T-cell (primary cell): ENCODE results near the gene TAC3. TPM values are rescaled to one million over a fixed set of nuclear protein-coding genes. Genes with fewer than 3 reads are reported as not detected.
"Not testable (repeated sequence)": the region's sequence is repeated elsewhere in the genome, so short reads cannot be mapped to it uniquely, and the experiment has no call there.

Source experiments
- ATAC-seq, 4 experiments: fragments of 200-7000 bp in 3 of 4; fragments of 150-1000 bp in 1 of 4; cut with Tn5 transposase; replicated peaks in 1 of 4; 1 replicate in 3 of 4; 2 replicates in 1 of 4; pipeline ENCODE4 v1.10.0; 2021; ENCODE audit warnings: moderate library complexity in 3 of 4, mild to moderate bottlenecking in 2 of 4, moderate number of reproducible peaks in 1 of 4
- CTCF ChIA-PET, 2 donors: fragments of 300-600 bp; sonication (Branson Sonifier 250); formaldehyde crosslinking; loops; one replicate each; lab custom pipeline; 2022; ENCODE audit warnings: antibody characterized with exemption in 2 of 2; lab: Charles Lee
- POLR2A ChIA-PET, 2 donors: fragments of 300-600 bp; sonication (Branson Sonifier 250); formaldehyde crosslinking; loops; one replicate each; lab custom pipeline; 2022; ENCODE audit warnings: antibody characterized with exemption in 2 of 2; lab: Charles Lee
- DNase-seq, 35 experiments: peaks; one replicate each; pipeline versions ENCODE4 v3.0.0 to v3.0.0-alpha.2; 2013 to 2023
- H3K27ac ChIP-seq: one replicate; pipeline ENCODE4 v1.5.1; 2013; ENCODE audit warnings: low read length
- H3K27me3 ChIP-seq, 2 experiments: replicated peaks in 1 of 2; 1 replicate in 1 of 2; 2 replicates in 1 of 2; pipeline versions ENCODE4 v1.6.1 to v1.7.0; 2013; ENCODE audit warnings: low read length in 1 of 2, mixed read lengths in 1 of 2; ENCODE audit not compliant: control insufficient read depth in 2 of 2, insufficient read depth in 2 of 2; ENCODE audit errors: extremely low read depth in 1 of 2
- H3K36me3 ChIP-seq, 2 donors: 1 replicate in 1 of 2; 2 replicates in 1 of 2; pipeline versions ENCODE4 v1.6.1 to v1.7.0; 2013; ENCODE audit warnings: low read length in 1 of 2; ENCODE audit not compliant: control insufficient read depth in 2 of 2, insufficient read depth in 1 of 2; ENCODE audit errors: extremely low read depth in 1 of 2
- H3K4me1 ChIP-seq, 2 experiments: 1 replicate in 1 of 2; 2 replicates in 1 of 2; pipeline versions ENCODE4 v1.6.1 to v1.7.0; 2013; ENCODE audit warnings: low read length in 2 of 2, mixed read lengths in 1 of 2; ENCODE audit not compliant: insufficient read depth in 2 of 2, control insufficient read depth in 1 of 2; ENCODE audit errors: extremely low read depth in 1 of 2
- H3K4me3 ChIP-seq, 2 donors: 1 replicate in 1 of 2; 2 replicates in 1 of 2; pipeline versions ENCODE4 v1.5.1 to v1.7.0; 2013; ENCODE audit warnings: mild to moderate bottlenecking in 2 of 2, low read length in 1 of 2, moderate library complexity in 1 of 2; ENCODE audit not compliant: control insufficient read depth in 1 of 2; ENCODE audit errors: extremely low read depth in 1 of 2
- H3K9me3 ChIP-seq: 2 replicates; pipeline ENCODE4 v1.7.0; 2013
- H3K27ac Mint-ChIP-seq, 2 donors: one replicate each; pipeline ENCODE4 v1.8.0; 2020 to 2021; ENCODE audit warnings: mild to moderate bottlenecking in 2 of 2, mixed read lengths in 2 of 2
- H3K27me3 Mint-ChIP-seq, 2 donors: one replicate each; pipeline ENCODE4 v1.8.0; 2021 to 2022; ENCODE audit warnings: mixed read lengths in 2 of 2
- H3K36me3 Mint-ChIP-seq: one replicate; pipeline ENCODE4 v1.8.0; 2021; ENCODE audit warnings: mixed read lengths
- H3K4me1 Mint-ChIP-seq, 3 donors: one replicate each; pipeline ENCODE4 v1.8.0; 2020 to 2022; ENCODE audit warnings: mixed read lengths in 3 of 3, mild to moderate bottlenecking in 1 of 3
- H3K4me3 Mint-ChIP-seq, 3 donors: one replicate each; pipeline ENCODE4 v1.8.0; 2020 to 2022; ENCODE audit warnings: mild to moderate bottlenecking in 3 of 3, mixed read lengths in 3 of 3, moderate library complexity in 3 of 3
- H3K9me3 Mint-ChIP-seq, 3 donors: one replicate each; pipeline ENCODE4 v1.8.0; 2020 to 2022; ENCODE audit warnings: mixed read lengths in 3 of 3
- WGBS: methylation state at CpG from one replicate; pipeline ENCODE4 v1.1.5; 2013; ENCODE audit warnings: missing lambda C conversion rate; ENCODE audit not compliant: insufficient coverage; 5-methylcytosine and 5-hydroxymethylcytosine counted together
- total RNA-seq, 35 experiments: library from RNA in 6 of 35; stranded (reverse) in 6 of 35; fragments of 120-200 nt in 1 of 35; gene quantifications; one replicate each; pipeline versions ENCODE4 v1.2.1 to v1.2.4 and lab custom pipeline; 2013 to 2026

Gene TAC3
- total RNA-seq, 5 donors from 2014 or later (not counting 1 experiment from before 2014, with no cell fraction given), result 0.55 to 0.63 TPM; not detected in 3

- 89% methylated on average over 1 of the region's 3 CpGs for WGBS
- Histone ChIP-seq H3K4me3 (no peak overlapping the region), H3K9me3 (no peaks in the 10 kb centered on the region), H3K27ac (no peak overlapping the region), H3K4me1 (no peaks in the 10 kb centered on the region), H3K27me3 (no peaks in the 10 kb centered on the region), H3K36me3 (no peaks in the 10 kb centered on the region)
- ATAC-seq, result no peak
- Mint-ChIP-seq H3K9me3 (no peaks in the 10 kb centered on the region), H3K4me1 (no peaks in the 10 kb centered on the region), H3K4me3 (no peak overlapping the region), H3K36me3 (peaks cover 7% of the 10 kb centered on the region), H3K27me3 (no peaks in the 10 kb centered on the region), H3K27ac (no peak overlapping the region)
- ChIA-PET CTCF (no interaction called here), POLR2A (no interaction called here)
- no peak for DNase-seq
Observed at GRCh38 chr12:56979628-56980027, 36.7 kb downstream of the TAC3 start.

- WGBS, result 96% methylated on average over 3 of the region's 3 CpGs
- Histone ChIP-seq H3K4me3 (no peak overlapping the region), H3K27ac (no peak overlapping the region), H3K9me3 (no peaks in the 10 kb centered on the region), H3K27me3 (no peaks in the 10 kb centered on the region), H3K36me3 (no peaks in the 10 kb centered on the region), H3K4me1 (no peaks in the 10 kb centered on the region)
- H3K4me1 Mint-ChIP-seq, result no peaks in the 10 kb centered on the region
- ChIA-PET POLR2A (no interaction called here), CTCF (no interaction called here)
- ATAC-seq, result no peak
- H3K36me3 Mint-ChIP-seq, result peaks cover 7% of the 10 kb centered on the region
- H3K9me3 Mint-ChIP-seq, result no peaks in the 10 kb centered on the region
- DNase-seq, result no peak
- H3K27ac Mint-ChIP-seq, result no peak overlapping the region
- H3K4me3 Mint-ChIP-seq, result no peak overlapping the region
- no peaks in the 10 kb centered on the region for H3K27me3 Mint-ChIP-seq
Observed at GRCh38 chr12:56978397-56979138, 37.8 kb downstream of the TAC3 start.

DNA sequence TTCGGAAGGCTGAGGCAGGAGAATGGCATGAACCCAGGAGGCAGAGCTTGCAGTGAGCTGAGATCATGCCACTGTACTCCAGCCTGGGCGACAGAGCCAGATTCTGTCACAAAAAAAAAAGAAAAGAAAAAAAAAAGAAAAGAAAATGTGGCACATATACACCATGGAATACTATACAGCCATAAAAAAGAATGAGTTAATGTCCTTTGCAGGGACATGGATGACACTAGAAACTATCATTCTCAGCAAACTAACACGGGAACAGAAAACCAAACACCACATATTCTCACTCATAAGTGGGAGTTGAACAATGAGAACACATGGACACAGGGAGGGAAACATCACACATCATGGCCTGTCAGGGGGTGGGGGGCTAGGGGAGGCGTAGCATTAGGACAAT is 39.0 kb downstream of the TAC3 start:
- H3K4me3 Mint-ChIP-seq, ATAC-seq: not testable (repeated sequence)
- no CpG with 5 or more reads among the region's 4 CpGs for WGBS

GRCh38 chr12:56974224-56974623 is 42.1 kb downstream of the TAC3 start:
- CTCF ChIA-PET, H3K9me3 ChIP-seq, H3K27ac ChIP-seq, H3K27ac Mint-ChIP-seq, H3K36me3 ChIP-seq, H3K9me3 Mint-ChIP-seq, H3K27me3 ChIP-seq, H3K27me3 Mint-ChIP-seq, ATAC-seq, POLR2A ChIA-PET, H3K4me3 Mint-ChIP-seq, H3K4me1 ChIP-seq, DNase-seq, H3K36me3 Mint-ChIP-seq, H3K4me3 ChIP-seq, H3K4me1 Mint-ChIP-seq: not testable (repeated sequence)
- no CpG with 5 or more reads among the region's 3 CpGs for WGBS

More for the DNA sequence above, 39.0 kb downstream of the TAC3 start:
- H3K36me3 ChIP-seq, CTCF ChIA-PET, H3K36me3 Mint-ChIP-seq, POLR2A ChIA-PET, H3K27ac ChIP-seq, H3K27ac Mint-ChIP-seq, H3K4me1 Mint-ChIP-seq, H3K27me3 ChIP-seq, H3K9me3 Mint-ChIP-seq, H3K4me1 ChIP-seq, H3K9me3 ChIP-seq, H3K4me3 ChIP-seq, DNase-seq, H3K27me3 Mint-ChIP-seq: not testable (repeated sequence)

GRCh38 chr12:56968910-56969309 is 47.4 kb downstream of the TAC3 start:
- DNase-seq, H3K9me3 Mint-ChIP-seq, H3K27me3 ChIP-seq, H3K4me1 Mint-ChIP-seq, H3K4me3 ChIP-seq, POLR2A ChIA-PET, H3K27ac Mint-ChIP-seq, H3K36me3 ChIP-seq, H3K36me3 Mint-ChIP-seq, H3K4me1 ChIP-seq, H3K4me3 Mint-ChIP-seq, H3K27me3 Mint-ChIP-seq, H3K9me3 ChIP-seq, CTCF ChIA-PET, ATAC-seq, H3K27ac ChIP-seq: not testable (repeated sequence)
- WGBS, result 50% methylated on average over 1 of the region's 6 CpGs

DNA sequence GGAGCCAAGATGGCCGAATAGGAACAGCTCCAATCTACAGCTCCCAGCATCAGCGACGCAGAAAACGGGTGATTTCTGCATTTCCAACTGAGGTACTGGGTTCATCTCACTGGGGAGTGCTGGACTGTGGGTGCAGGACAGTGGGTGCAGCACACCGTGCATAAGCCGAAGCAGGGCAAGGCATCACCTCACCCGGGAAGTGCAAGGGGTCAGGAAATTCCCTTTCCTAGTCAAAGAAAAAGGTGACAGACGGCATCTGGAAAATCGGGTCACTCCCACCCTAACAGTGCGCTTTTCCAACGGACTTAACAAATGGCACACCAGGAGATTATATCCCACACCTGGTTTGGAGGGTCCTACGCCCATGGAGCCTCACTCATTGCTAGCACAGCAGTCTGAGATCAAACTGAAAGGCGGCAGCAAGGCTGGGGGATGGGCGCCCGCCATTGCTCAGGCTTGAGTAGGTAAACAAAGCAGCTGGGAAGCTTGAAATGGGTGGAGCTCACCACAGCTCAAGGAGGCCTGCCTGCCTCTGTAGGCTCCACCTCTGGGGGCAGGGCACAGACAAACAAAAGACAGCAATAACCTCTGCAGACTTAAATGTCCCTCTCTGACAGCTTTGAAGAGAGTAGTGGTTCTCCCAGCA is 50.2 kb downstream of the TAC3 start:
- H3K4me3 Mint-ChIP-seq, CTCF ChIA-PET, ATAC-seq: not testable (repeated sequence)

More for the DNA sequence above, 50.2 kb downstream of the TAC3 start:
- H3K27me3 Mint-ChIP-seq, H3K9me3 Mint-ChIP-seq, H3K4me1 ChIP-seq, H3K27ac ChIP-seq, DNase-seq, H3K36me3 Mint-ChIP-seq, H3K4me1 Mint-ChIP-seq, H3K4me3 ChIP-seq, H3K27me3 ChIP-seq, H3K27ac Mint-ChIP-seq, H3K9me3 ChIP-seq, H3K36me3 ChIP-seq, POLR2A ChIA-PET: not testable (repeated sequence)
- WGBS, result 84% methylated on average over 6 of the region's 15 CpGs
